Stimulated activated naive CD8-positive, alpha-beta T cell treated with anti-CD3 and anti-CD28 coated beads, Interleukin-15, Interleukin-2, amounts not matched to agents 100 ng/mL and 50 ng/mL, for 24 hours (primary cell): ENCODE measurements around the gene TMEM88.

Experiments used
- H3K27ac Mint-ChIP-seq: one replicate; pipeline ENCODE4 v1.8.0; 2021; ENCODE audit warnings: mild to moderate bottlenecking, mixed read lengths
- H3K27me3 Mint-ChIP-seq: one replicate; pipeline ENCODE4 v1.8.0; 2021; ENCODE audit warnings: mixed read lengths
- H3K36me3 Mint-ChIP-seq: one replicate; pipeline ENCODE4 v1.8.0; 2021; ENCODE audit warnings: low read depth, mixed read lengths
- H3K4me1 Mint-ChIP-seq: one replicate; pipeline ENCODE4 v1.8.0; 2021; ENCODE audit warnings: low read depth, mixed read lengths
- H3K4me3 Mint-ChIP-seq: one replicate; pipeline ENCODE4 v1.8.0; 2021; ENCODE audit warnings: mild to moderate bottlenecking, mixed read lengths
- H3K9me3 Mint-ChIP-seq: one replicate; pipeline ENCODE4 v1.8.0; 2021; ENCODE audit warnings: mixed read lengths

The TMEM88 gene

DNA sequence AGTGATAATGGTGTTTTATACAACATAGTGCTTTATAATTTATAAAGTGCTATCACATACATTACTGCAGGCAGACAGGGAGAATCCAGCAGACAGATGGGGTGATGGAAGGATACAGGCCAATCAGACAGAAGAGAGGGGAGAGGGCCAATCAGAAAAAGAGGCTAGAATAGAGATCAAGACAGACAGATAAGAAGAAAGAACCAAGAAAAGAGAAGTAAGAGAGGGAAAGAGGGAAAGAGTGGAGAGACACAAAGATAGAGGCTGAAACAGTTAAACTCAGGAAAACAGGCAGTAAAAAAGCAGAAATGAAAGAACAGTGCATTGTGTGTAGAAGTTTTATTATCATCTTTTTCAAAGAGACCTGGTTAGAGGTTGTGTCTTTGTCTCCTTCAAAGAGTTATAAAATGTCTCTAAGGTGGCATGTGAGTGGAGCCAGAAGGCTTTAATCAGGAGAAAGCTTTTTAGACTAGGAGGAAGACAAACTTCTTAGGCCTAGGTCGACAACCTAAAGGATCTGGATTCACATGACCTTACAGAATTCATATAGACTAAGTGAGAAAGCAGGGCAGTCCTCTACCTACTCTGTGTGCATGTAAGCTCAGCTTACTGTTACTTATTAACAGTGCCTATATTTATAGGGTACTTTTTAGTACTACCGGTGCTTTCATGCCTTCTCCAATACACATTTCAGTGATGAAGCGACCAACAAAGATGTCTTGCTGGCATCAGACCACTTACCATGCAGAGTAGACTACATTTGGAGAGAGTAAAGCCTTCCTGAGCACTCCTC is 25.4 kb downstream of the TMEM88 start:
- Mint-ChIP-seq H3K36me3 (peaks cover 11% of the 10 kb centered on the region), H3K27me3 (no peaks in the 10 kb centered on the region), H3K9me3 (no peaks in the 10 kb centered on the region), H3K27ac (no peak overlapping the region), H3K4me3 (no peak overlapping the region), H3K4me1 (peaks cover 4% of the 10 kb centered on the region)

DNA sequence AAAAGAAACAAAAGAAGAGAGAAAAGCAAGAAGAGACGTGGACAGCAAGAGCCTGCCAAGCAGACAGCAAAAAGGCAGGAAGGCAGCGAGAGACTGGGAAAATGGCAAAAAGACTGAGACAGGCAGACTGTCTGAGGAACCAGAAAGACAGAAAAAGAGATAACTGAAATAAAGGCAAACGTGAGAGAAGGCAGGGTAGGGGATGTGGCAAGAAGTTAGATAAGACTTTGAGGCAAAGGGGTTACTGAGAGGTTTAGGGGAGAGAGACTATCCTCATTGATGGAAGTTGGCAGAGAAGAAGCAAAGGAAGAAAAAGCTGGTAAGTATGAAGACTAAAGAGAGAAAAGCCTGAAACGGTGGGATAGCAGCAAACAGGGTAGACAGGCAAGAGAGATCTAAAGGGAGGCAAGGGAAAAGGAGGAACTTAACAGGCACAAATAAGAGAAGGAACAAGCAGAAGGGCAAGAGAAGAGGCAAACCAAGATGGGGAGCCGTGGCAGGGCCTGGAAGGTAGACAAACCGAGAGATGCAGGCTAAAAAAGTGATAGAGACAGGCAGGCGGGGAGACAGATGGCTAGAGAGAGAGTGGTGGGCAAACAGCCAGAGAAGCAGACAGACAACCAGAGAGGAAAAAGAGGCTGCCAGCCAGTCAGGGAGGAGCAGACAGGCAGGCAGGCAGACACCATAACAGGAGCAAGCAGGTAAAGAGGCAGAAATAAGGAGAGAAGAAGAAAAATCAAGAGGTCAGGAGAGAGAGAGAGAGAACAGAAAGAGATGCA is 26.6 kb downstream of the TMEM88 start:
- Mint-ChIP-seq H3K27ac (no peak overlapping the region), H3K36me3 (peaks cover under 1% of the 10 kb centered on the region), H3K4me1 (peaks cover under 1% of the 10 kb centered on the region), H3K4me3 (no peak overlapping the region), H3K27me3 (no peaks in the 10 kb centered on the region), H3K9me3 (no peaks in the 10 kb centered on the region)

DNA sequence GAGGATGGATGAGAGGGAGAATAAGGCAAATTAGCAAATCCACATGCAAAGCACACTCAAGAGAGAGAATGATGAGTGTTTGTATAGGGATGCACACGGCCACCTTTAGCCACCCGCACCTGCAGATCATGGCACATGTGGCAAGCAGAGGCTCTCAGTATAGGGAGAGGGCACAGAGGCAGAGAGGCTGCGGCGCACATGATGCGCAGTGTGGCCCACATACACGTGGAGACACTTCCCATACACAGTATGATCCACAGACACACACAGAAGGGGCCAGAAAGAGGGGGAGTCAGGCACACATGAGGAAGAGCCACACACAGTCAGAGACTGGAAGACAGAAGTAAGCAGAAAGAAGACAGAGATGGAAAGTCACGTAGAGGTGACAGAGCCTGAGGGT is 27.2 kb downstream of the TMEM88 start:
- no peak overlapping the region for H3K4me3 Mint-ChIP-seq
- no peak overlapping the region for H3K27ac Mint-ChIP-seq
- no peaks in the 10 kb centered on the region for H3K4me1 Mint-ChIP-seq
- no peaks in the 10 kb centered on the region for H3K9me3 Mint-ChIP-seq
- H3K27me3 Mint-ChIP-seq = no peaks in the 10 kb centered on the region
- H3K36me3 Mint-ChIP-seq = no peaks in the 10 kb centered on the region

DNA sequence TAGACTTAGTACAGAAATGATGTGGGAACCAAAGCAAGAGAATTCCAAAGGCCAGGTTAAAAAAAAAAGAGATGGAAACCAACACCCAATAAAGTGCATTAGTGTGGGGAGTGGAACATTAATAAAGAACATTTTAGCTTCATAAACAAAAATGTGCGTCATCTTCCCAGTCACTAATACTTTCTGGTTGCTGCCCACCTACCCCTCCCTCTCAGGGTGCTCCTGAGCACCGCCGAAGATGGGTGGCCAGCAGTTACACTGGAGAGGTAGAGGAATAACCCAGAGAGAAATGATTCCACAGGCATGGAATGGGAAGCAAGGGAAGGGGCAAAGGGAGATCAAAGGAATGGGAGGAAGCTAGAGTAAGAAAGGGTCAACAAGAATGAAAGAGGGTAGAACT is 27.8 kb downstream of the TMEM88 start:
- Mint-ChIP-seq H3K27ac (no peak overlapping the region), H3K36me3 (no peaks in the 10 kb centered on the region), H3K4me3 (no peak overlapping the region), H3K27me3 (no peaks in the 10 kb centered on the region), H3K9me3 (no peaks in the 10 kb centered on the region), H3K4me1 (no peaks in the 10 kb centered on the region)

DNA sequence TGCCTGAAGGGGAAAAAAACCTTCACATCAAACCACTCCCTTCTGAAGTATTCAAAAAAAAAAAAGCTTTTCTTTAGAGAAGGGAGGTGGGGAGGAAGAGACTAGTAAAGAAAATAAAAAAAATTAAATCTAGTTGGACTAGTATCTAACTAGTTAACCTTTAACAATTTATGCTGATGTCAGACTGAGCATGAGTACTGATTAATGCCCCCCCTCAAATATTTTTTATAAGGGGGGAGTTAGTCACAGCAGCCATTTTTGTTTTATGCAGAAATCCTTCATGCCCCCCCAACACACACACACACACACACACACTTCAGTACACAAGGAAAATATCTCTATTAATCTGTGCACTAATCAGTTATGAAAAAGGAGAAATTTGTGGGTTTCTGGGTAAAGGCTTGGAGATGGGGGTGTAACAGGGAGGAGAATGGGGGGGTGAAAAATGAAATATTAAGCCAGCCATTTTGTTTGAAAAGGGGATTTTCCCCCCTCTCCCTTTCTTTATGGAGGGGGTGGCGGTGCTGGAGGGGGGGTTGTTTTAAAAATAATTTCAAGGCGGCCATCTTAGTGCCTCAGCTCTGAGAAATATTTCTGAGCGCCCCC is 29.0 kb downstream of the TMEM88 start:
- Mint-ChIP-seq H3K27me3 (no peaks in the 10 kb centered on the region), H3K9me3 (no peaks in the 10 kb centered on the region), H3K36me3 (no peaks in the 10 kb centered on the region), H3K4me3 (peak overlapping the region; percentile 74), H3K27ac (peak overlapping the region; percentile 80), H3K4me1 (no peaks in the 10 kb centered on the region)

DNA sequence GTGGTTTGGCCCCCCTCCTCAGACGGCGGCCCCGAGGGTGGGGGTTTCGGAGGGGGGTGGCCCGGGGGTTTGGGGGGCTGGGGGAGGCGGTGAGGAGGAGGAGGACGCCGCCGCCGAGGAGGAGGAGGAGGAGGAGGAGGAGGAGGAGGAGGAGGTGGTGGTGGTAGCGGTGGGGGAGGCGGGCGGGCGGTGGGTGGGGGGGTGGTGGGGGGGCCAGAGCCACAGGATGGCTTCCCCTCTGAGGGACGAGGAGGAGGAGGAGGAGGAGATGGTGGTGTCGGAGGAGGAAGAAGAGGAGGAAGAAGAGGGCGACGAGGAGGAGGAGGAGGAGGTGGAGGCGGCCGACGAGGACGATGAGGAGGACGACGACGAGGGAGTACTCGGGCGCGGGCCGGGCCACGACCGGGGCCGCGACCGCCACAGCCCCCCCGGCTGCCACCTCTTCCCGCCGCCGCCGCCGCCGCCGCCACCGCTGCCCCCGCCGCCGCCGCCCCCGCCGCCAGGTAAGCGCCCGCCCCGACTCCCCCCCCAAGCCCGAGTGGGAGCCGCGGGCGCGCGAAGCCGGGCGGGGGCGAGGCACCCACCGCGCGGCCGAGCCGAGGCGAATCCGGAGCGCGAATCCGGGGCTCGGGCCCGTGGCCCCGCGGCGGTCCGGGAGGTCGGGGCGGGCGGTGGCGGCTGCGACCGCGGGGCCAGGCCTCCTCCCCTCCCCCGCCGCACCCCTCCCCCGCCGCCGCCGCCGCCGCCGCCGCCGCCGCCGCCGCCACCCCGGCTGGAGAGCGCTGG is 29.9 kb downstream of the TMEM88 start:
- Mint-ChIP-seq H3K4me3 (peak overlapping the region; percentile 69), H3K27ac (peak overlapping the region; percentile 83), H3K27me3 (no peaks in the 10 kb centered on the region), H3K9me3 (no peaks in the 10 kb centered on the region), H3K4me1 (no peaks in the 10 kb centered on the region), H3K36me3 (peaks cover 5% of the 10 kb centered on the region)

DNA sequence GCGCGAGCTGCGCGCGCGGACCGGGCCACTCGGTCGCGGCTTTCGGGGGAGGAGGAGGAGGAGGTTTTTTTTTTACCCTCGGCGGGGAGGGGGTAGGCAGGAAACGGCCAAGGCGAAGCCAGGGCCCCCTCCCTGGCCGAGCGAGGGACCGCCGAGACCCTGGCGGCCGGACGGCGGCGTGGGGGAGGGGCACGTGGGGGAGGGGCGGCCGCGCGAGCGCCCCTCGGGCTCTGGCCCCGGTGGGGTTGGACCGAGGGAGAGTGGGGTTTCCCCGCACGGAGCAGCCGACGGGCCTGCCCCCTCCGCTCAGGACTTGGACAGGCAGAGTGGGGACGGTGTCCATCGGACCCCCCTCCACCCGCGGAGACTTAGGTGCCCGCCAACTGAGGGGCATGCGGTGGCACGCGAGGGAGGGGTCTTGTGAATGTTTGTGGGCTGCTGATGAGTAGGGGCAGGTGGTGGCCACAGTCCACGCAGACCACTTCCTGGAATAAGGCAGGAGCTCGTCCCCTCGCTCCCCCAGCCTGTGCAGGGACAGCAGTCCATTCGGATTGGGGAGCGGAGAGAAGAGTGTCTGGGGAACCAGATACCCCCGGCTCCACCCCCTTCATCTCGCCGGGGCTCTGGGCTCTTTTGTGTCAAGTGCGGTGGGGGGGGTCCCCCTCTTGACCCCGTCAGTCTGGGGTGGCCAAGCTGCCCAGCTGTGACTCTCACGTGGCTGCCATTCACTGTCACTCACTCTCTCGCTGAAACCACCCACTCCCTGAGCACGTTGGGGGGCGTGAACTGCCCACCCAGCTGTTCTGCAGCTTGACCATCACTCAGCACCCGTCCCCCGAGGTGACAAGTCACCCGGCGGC is 30.7 kb downstream of the TMEM88 start:
- Mint-ChIP-seq H3K4me3 (no peak overlapping the region), H3K27ac (no peak overlapping the region), H3K9me3 (no peaks in the 10 kb centered on the region), H3K27me3 (no peaks in the 10 kb centered on the region), H3K36me3 (peaks cover 11% of the 10 kb centered on the region), H3K4me1 (peaks cover 3% of the 10 kb centered on the region)

DNA sequence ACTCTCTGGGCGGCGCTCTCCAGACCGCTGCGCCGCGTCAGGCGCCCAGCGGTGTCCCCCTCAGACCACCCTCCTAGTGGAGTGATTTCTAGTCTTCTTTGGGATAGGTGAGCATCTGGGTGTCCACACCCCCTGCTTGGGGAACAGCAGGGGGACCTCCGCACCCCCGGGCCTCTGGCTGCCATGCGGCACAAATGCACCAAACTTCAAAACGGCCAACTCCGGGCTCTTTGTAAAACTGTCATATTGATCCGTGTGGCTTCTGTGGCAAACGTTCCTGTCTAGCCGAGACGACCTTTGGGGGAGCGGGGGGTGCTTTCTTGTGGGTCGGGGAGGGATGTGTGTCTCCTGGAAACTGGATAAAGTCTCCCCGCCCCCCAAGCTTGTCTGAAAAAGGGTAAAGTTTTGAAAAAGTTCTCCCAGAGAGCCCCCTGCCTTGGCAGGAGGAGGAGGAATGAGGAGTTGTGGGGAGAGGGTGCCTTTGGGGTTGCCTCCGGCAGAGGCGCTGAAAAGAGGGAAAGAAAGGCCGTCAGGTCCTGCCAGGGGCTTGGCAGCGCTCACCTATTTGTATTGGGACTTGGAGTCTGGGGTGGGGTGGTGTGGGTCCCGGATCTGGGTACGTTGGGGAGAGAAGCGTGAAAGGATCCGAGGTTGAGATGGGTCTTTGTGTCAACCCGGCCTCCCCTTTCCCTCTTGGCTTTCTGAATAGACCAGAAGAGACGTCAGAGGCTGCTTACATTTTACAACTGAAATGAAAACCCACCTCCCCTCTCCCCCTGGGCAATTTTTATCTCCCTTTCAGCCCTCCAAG is 31.6 kb downstream of the TMEM88 start:
- Mint-ChIP-seq H3K4me1 (peaks cover 4% of the 10 kb centered on the region), H3K27ac (no peak overlapping the region), H3K9me3 (no peaks in the 10 kb centered on the region), H3K27me3 (no peaks in the 10 kb centered on the region), H3K36me3 (peaks cover 20% of the 10 kb centered on the region), H3K4me3 (no peak overlapping the region)

DNA sequence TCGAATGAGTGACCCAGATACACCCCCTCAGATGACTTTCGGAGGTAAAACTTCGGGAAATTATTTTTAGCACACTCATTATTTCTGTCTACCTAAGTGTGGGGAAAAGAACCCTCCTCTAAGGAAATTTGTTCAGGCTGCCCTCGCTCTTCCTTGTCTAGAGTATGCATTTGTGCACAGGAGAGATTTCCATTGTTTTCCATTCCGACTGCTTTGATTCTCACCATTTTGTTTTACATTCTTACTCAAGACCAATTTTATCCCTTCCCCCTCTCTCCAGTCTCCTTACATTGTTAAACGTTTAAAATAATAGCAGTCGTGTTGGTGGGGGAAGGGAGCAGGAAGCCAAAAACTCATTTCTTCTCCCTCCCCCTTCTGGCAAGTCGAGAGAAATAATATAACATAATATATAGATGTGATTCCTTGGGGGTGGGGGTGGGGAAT is 32.2 kb downstream of the TMEM88 start:
- H3K4me3 Mint-ChIP-seq = no peak overlapping the region
- no peaks in the 10 kb centered on the region for H3K9me3 Mint-ChIP-seq
- H3K27me3 Mint-ChIP-seq = no peaks in the 10 kb centered on the region
- peaks cover 26% of the 10 kb centered on the region for H3K36me3 Mint-ChIP-seq
- H3K27ac Mint-ChIP-seq = no peak overlapping the region
- H3K4me1 Mint-ChIP-seq = peaks cover 4% of the 10 kb centered on the region

DNA sequence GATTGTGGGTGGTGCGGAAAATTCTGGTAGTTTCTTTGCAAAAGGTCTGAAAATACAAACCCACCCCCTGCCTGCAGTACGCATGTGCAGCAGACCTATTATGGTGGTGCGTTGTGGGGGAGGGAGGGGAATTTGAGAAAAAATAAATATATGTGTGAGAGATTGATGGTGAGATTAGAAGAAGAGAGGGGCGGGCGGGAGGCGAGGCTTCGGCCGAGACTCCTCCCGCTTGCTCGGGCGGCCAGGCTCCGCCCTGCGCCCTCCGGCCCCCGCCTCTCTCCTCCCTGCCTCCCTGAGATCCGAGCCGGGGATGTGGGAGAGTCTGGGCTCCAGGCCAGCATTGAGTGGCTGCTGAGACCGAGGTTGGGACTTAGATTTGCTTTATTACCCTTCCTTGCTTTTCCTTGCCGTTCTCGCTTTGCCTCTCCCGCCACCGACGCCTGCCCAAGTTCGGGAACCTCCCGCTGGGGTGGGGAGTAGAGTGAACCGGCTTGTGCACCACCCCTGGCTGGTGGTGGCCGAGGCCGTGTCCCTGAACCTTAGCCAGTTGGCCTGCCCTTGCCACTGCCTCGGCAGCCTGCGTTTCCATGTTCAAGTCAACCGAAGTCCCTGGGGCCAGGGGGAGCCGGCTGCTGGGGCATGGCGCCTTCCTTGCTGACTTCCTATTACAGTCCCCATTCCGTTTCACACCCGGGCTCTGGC is 32.8 kb downstream of the TMEM88 start:
- no peak overlapping the region for H3K27ac Mint-ChIP-seq
- peaks cover 4% of the 10 kb centered on the region for H3K4me1 Mint-ChIP-seq
- H3K36me3 Mint-ChIP-seq = peaks cover 28% of the 10 kb centered on the region
- no peaks in the 10 kb centered on the region for H3K27me3 Mint-ChIP-seq
- no peaks in the 10 kb centered on the region for H3K9me3 Mint-ChIP-seq
- H3K4me3 Mint-ChIP-seq = no peak overlapping the region

DNA sequence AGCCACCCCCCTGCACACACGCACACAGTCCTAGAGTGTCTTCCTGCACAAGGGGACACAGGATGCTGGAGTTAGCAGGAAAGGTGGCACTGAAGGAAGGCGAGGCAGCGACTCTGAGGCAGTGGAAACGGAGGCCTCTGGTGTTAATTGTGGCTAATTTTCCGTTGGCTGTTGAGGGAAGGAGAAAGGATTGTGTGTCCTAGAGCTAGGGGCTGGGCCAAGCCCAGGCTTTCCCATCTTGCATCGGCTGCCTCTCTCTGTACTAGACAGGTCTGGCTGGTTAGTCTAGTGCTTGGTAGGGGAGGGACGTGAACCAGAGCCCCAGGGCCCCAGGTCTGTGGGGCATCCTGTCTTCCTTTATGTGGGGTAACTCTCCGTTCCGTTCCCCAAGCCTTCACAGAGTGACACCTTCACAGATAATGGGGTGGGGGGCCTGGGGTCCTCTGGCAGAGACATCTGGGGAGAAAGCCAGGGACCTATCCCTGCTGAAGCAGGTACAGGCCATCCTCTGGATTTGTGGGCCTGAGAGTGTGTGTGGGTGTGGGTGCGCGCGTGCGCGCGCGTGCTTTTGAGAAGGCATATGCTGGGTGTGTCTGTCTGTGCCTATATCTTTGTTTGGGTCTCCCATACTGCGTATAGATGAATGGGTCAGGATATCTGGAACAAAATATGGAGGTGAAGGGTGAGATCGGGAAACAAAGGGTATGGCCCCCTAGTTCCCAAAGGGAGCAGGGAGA is 33.5 kb downstream of the TMEM88 start, which contains the start of gene CHD3:
Gene CHD3, plus strand, starts transcription at position 606 of the 737 bp plus-strand sequence. CDS start 212 bp downstream, outside the sequence.
- Mint-ChIP-seq H3K4me1 (peaks cover 4% of the 10 kb centered on the region), H3K4me3 (no peak within 1 kb of the TSS), H3K9me3 (no peaks in the 10 kb centered on the region), H3K27ac (no peak within 1 kb of the TSS), H3K27me3 (no peaks in the 10 kb centered on the region), H3K36me3 (peaks cover 31% of the 10 kb centered on the region)

DNA sequence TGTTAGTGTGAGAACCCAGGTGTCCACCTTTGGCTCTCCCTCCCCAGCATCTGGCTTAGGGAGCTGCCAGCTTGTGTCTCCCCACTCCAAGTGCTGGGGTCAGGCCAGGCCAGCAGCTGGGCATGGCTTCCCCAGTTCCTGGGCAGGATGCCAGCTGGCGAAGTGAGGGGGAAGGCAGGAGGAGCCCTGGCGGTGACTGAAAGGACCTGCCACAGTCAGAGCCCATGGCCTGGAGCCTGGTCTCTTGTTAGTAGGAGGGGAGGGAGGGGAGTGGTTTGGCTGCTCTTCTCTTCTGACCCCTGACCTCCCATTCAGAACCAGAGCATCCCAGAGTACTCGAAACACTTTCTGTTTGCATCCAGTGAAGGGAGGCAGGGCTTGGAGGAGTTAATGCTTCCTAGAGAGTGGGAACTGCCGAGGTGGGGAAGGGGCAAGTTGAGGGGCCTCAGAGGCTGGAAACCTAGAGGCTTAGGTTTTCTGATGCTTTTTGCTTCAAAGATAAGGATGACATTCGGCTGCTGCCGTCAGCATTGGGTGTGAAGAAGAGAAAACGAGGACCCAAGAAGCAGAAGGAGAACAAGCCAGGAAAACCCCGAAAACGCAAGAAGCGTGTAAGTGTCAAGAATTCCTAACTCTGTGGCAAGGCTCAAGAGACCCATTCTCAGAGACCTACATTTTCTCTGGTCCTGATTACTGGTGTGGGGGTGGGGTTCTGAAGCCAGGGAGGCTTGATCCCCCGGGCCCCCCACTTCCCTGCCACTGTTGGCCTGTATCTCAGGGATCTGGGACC is 34.5 kb downstream of the TMEM88 start:
- Mint-ChIP-seq H3K27ac (no peak overlapping the region), H3K9me3 (no peaks in the 10 kb centered on the region), H3K27me3 (no peaks in the 10 kb centered on the region), H3K36me3 (peaks cover 41% of the 10 kb centered on the region), H3K4me1 (peaks cover 4% of the 10 kb centered on the region), H3K4me3 (no peak overlapping the region)
